ENCODE data around the gene TRMT44. TPM values are rescaled to one million over a fixed set of nuclear protein-coding genes. Genes with fewer than 3 reads are reported as not detected.
"Not testable (repeated sequence)": the region's sequence is repeated elsewhere in the genome, so short reads cannot be mapped to it uniquely, and the experiment has no call there.

TRMT44 gene
- total RNA-seq, 1 experiment from 2014 or later: 21.8 TPM

- peaks cover 38% of the 10 kb centered on the region for H3K36me3 ChIP-seq
- H3K27me3 ChIP-seq (replicated peaks): no peaks in the 10 kb centered on the region
- peak overlapping the region; percentile 60 for H3K27ac ChIP-seq
- DNase-seq (ENCODE audit: low read depth in 1 of 2, low spot score in 2 of 2): no peak
- H3K4me3 ChIP-seq: no peak overlapping the region
- H3K4me1 ChIP-seq (replicated peaks): peaks cover 49% of the 10 kb centered on the region
- H3K9me3 ChIP-seq (replicated peaks): no peaks in the 10 kb centered on the region
Measured at GRCh38 chr4:8472158-8472688, 31.6 kb downstream of the TRMT44 start.

- peak; percentile 89 to 97 for DNase-seq (ENCODE audit: low read depth in 1 of 2, low spot score in 2 of 2)
- Histone ChIP-seq H3K27me3 (replicated peaks) (no peaks in the 10 kb centered on the region), H3K9me3 (replicated peaks) (no peaks in the 10 kb centered on the region), H3K27ac (peak overlapping the region; percentile 60), H3K4me3 (no peak overlapping the region), H3K36me3 (peaks cover 40% of the 10 kb centered on the region), H3K4me1 (replicated peaks) (peaks cover 49% of the 10 kb centered on the region)
Measured at GRCh38 chr4:8472689-8473197, 32.2 kb downstream of the TRMT44 start.

- Histone ChIP-seq H3K27me3 (replicated peaks) (no peaks in the 10 kb centered on the region), H3K36me3 (peaks cover 40% of the 10 kb centered on the region), H3K27ac (peak overlapping the region; percentile 69), H3K4me3 (peak overlapping the region; percentile 33), H3K9me3 (replicated peaks) (no peaks in the 10 kb centered on the region), H3K4me1 (replicated peaks) (peaks cover 49% of the 10 kb centered on the region)
- peak in 1 of 2 experiments; percentile 84 for DNase-seq (ENCODE audit: low read depth in 1 of 2, low spot score in 2 of 2)
Measured at GRCh38 chr4:8473198-8473919, 32.8 kb downstream of the TRMT44 start.

GRCh38 chr4:8473920-8474590, 33.5 kb downstream of the TRMT44 start:
- Histone ChIP-seq H3K27me3 (replicated peaks) (no peaks in the 10 kb centered on the region), H3K9me3 (replicated peaks) (no peaks in the 10 kb centered on the region), H3K4me3 (peak overlapping the region; percentile 33), H3K36me3 (peaks cover 39% of the 10 kb centered on the region), H3K4me1 (replicated peaks) (peaks cover 46% of the 10 kb centered on the region), H3K27ac (peak overlapping the region; percentile 69)
- peak in 1 of 2 experiments; percentile 20 for DNase-seq (ENCODE audit: low read depth in 1 of 2, low spot score in 2 of 2)

GRCh38 chr4:8474856-8475255, 34.3 kb downstream of the TRMT44 start:
- H3K36me3 ChIP-seq: peaks cover 31% of the 10 kb centered on the region
- H3K4me1 ChIP-seq (replicated peaks): peaks cover 42% of the 10 kb centered on the region
- no peaks in the 10 kb centered on the region for H3K9me3 ChIP-seq (replicated peaks)
- H3K4me3 ChIP-seq: no peak overlapping the region
- no peak overlapping the region for H3K27ac ChIP-seq
- DNase-seq (ENCODE audit: low read depth in 1 of 2, low spot score in 2 of 2): no peak
- H3K27me3 ChIP-seq (replicated peaks): no peaks in the 10 kb centered on the region

GRCh38 chr4:8475751-8476575, 35.4 kb downstream of the TRMT44 start:
- H3K27ac ChIP-seq: no peak overlapping the region
- no peaks in the 10 kb centered on the region for H3K27me3 ChIP-seq (replicated peaks)
- H3K4me3 ChIP-seq: no peak overlapping the region
- H3K9me3 ChIP-seq (replicated peaks): no peaks in the 10 kb centered on the region
- peaks cover 31% of the 10 kb centered on the region for H3K36me3 ChIP-seq
- H3K4me1 ChIP-seq (replicated peaks): peaks cover 42% of the 10 kb centered on the region
- no peak for DNase-seq (ENCODE audit: low read depth in 1 of 2, low spot score in 2 of 2)

GRCh38 chr4:8477095-8477635, 36.6 kb downstream of the TRMT44 start:
- H3K36me3 ChIP-seq: peaks cover 31% of the 10 kb centered on the region
- no peaks in the 10 kb centered on the region for H3K27me3 ChIP-seq (replicated peaks)
- peaks cover 31% of the 10 kb centered on the region for H3K4me1 ChIP-seq (replicated peaks)
- no peak overlapping the region for H3K27ac ChIP-seq
- H3K4me3 ChIP-seq: no peak overlapping the region
- DNase-seq (ENCODE audit: low read depth in 1 of 2, low spot score in 2 of 2): no peak
- H3K9me3 ChIP-seq (replicated peaks): no peaks in the 10 kb centered on the region

GRCh38 chr4:8477676-8478075, 37.1 kb downstream of the TRMT44 start:
- H3K36me3 ChIP-seq: peaks cover 31% of the 10 kb centered on the region
- H3K9me3 ChIP-seq (replicated peaks): no peaks in the 10 kb centered on the region
- H3K4me3 ChIP-seq: no peak overlapping the region
- H3K27ac ChIP-seq: no peak overlapping the region
- DNase-seq (ENCODE audit: low read depth in 1 of 2, low spot score in 2 of 2): no peak
- H3K4me1 ChIP-seq (replicated peaks): peaks cover 26% of the 10 kb centered on the region
- no peaks in the 10 kb centered on the region for H3K27me3 ChIP-seq (replicated peaks)

- Histone ChIP-seq H3K4me1 (replicated peaks) (peaks cover 22% of the 10 kb centered on the region), H3K36me3 (peaks cover 30% of the 10 kb centered on the region), H3K9me3 (replicated peaks) (no peaks in the 10 kb centered on the region), H3K27ac (no peak overlapping the region), H3K27me3 (replicated peaks) (no peaks in the 10 kb centered on the region), H3K4me3 (no peak overlapping the region)
- DNase-seq (ENCODE audit: low read depth in 1 of 2, low spot score in 2 of 2): no peak
Measured at GRCh38 chr4:8478371-8478770, 37.8 kb downstream of the TRMT44 start.

- Histone ChIP-seq H3K4me3 (no peak overlapping the region), H3K36me3 (peaks cover 23% of the 10 kb centered on the region), H3K27me3 (replicated peaks) (no peaks in the 10 kb centered on the region), H3K9me3 (replicated peaks) (no peaks in the 10 kb centered on the region), H3K4me1 (replicated peaks) (peaks cover 15% of the 10 kb centered on the region), H3K27ac (no peak overlapping the region)
- no peak for DNase-seq (ENCODE audit: low read depth in 1 of 2, low spot score in 2 of 2)
Measured at GRCh38 chr4:8478801-8479744, 38.5 kb downstream of the TRMT44 start.

- Histone ChIP-seq H3K36me3 (peaks cover 21% of the 10 kb centered on the region), H3K9me3 (replicated peaks) (no peaks in the 10 kb centered on the region), H3K4me1 (replicated peaks) (peaks cover 5% of the 10 kb centered on the region; the same call in 1 of the 2 replicates), H3K4me3 (no peak overlapping the region), H3K27me3 (replicated peaks) (no peaks in the 10 kb centered on the region), H3K27ac (no peak overlapping the region)
- no peak for DNase-seq (ENCODE audit: low read depth in 1 of 2, low spot score in 2 of 2)
Measured at GRCh38 chr4:8480221-8480620, 39.6 kb downstream of the TRMT44 start.

GRCh38 chr4:8486643-8487042, 46.1 kb downstream of the TRMT44 start:
- H3K4me1 ChIP-seq (replicated peaks); H3K9me3 ChIP-seq (replicated peaks); H3K27me3 ChIP-seq (replicated peaks): not testable (repeated sequence)

More at GRCh38 chr4:8486643-8487042, 46.1 kb downstream of the TRMT44 start:
- not testable (repeated sequence) for H3K36me3 ChIP-seq; DNase-seq (ENCODE audit: low read depth in 1 of 2, low spot score in 2 of 2); H3K27ac ChIP-seq; H3K4me3 ChIP-seq
